HEK293 (cell line): ENCODE results near the gene CCDC138.

Source experiments
- CTCF ChIP-seq: fragments of 450-650 bp; formaldehyde crosslinking; IDR thresholded peaks from 2 replicates; pipeline ENCODE4 v1.5.1; 2016; ENCODE audit warnings: missing biosample characterization, missing genetic modification characterization
- KLF1 ChIP-seq: fragments of 450-650 bp; formaldehyde crosslinking; IDR thresholded peaks from 2 replicates; pipeline ENCODE4 v1.5.1; 2016; ENCODE audit warnings: missing biosample characterization, missing genetic modification characterization
- OSR2 ChIP-seq: fragments of 450-650 bp; formaldehyde crosslinking; IDR thresholded peaks from 2 replicates; pipeline ENCODE4 v1.5.1; 2016; ENCODE audit warnings: missing biosample characterization, missing genetic modification characterization
- ZBTB8A ChIP-seq: fragments of 450-650 bp; formaldehyde crosslinking; IDR thresholded peaks from 2 replicates; pipeline ENCODE4 v1.5.1; 2016; ENCODE audit warnings: missing biosample characterization, missing genetic modification characterization
- ZFP37 ChIP-seq: fragments of 450-650 bp; formaldehyde crosslinking; IDR thresholded peaks from 2 replicates; pipeline ENCODE4 v1.5.1; 2016; ENCODE audit warnings: missing biosample characterization, missing genetic modification characterization
- ZNF10 ChIP-seq: fragments of 450-650 bp; formaldehyde crosslinking; IDR thresholded peaks from 2 replicates; pipeline ENCODE4 v1.5.1; 2017; ENCODE audit warnings: missing biosample characterization, missing genetic modification characterization
- ZNF121 ChIP-seq: fragments of 450-650 bp; formaldehyde crosslinking; IDR thresholded peaks from 2 replicates; pipeline ENCODE4 v1.5.1; 2016; ENCODE audit warnings: missing biosample characterization, missing genetic modification characterization
- ZNF140 ChIP-seq: fragments of 450-650 bp; formaldehyde crosslinking; IDR thresholded peaks from 2 replicates; pipeline ENCODE4 v1.5.1; 2016; ENCODE audit warnings: missing biosample characterization, missing genetic modification characterization
- TF ChIP-seq, protein P1 (sequence below): fragments of 450-650 bp; formaldehyde crosslinking; IDR thresholded peaks from 2 replicates; pipeline ENCODE4 v1.5.1; 2016; ENCODE audit warnings: missing biosample characterization, missing genetic modification characterization

GRCh38 chr2:108924580-108925251 is 138.1 kb downstream of the CCDC138 start:
- TF ChIP-seq CTCF (tag by site-specific recombination) (no peak), ZBTB8A (no peak), ZFP37 (tag by site-specific recombination) (no peak), ZNF121 (no peak), ZNF140 (tag by site-specific recombination) (no peak), OSR2 (tag by site-specific recombination) (no peak), KLF1 (tag by site-specific recombination) (no peak), ZNF10 (no peak)
- TF ChIP-seq, protein P1, sequence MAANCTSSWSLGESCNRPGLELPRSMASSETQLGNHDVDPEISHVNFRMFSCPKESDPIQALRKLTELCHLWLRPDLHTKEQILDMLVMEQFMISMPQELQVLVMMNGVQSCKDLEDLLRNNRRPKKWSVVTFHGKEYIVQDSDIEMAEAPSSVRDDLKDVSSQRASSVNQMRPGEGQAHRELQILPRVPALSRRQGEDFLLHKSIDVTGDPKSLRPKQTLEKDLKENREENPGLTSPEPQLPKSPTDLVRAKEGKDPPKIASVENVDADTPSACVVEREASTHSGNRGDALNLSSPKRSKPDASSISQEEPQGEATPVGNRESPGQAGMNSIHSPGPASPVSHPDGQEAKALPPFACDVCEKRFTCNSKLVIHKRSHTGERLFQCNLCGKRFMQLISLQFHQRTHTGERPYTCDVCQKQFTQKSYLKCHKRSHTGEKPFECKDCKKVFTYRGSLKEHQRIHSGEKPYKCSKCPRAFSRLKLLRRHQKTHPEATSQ (tag by site-specific recombination): no peak
